DMS 273 (cell line): ENCODE results near the gene CHCHD1.
"Not testable (repeated sequence)": the region's sequence is repeated elsewhere in the genome, so short reads cannot be mapped to it uniquely, and the experiment has no call there.

Source experiments
- DNase-seq: peaks from one replicate; lab custom pipeline; 2025; ENCODE audit not compliant: unreplicated experiment; lab: John Stamatoyannopoulos, UW

Gene CHCHD1

GRCh38 chr10:73790886-73791625, 9.2 kb downstream of the CHCHD1 start:
- DNase-seq = no peak

GRCh38 chr10:73791871-73792400, 10.1 kb downstream of the CHCHD1 start:
- no peak for DNase-seq

- no peak for DNase-seq
Observed at GRCh38 chr10:73793456-73793855, 11.6 kb downstream of the CHCHD1 start.

- DNase-seq = not testable (repeated sequence)
Observed at GRCh38 chr10:73795491-73795890, 13.6 kb downstream of the CHCHD1 start.

- DNase-seq = not testable (repeated sequence)
Observed at GRCh38 chr10:73796035-73796434, 14.2 kb downstream of the CHCHD1 start.

GRCh38 chr10:73796766-73797165, 14.9 kb downstream of the CHCHD1 start:
- no peak for DNase-seq

- DNase-seq = no peak
Observed at GRCh38 chr10:73797324-73798025, 15.6 kb downstream of the CHCHD1 start.

- no peak for DNase-seq
Observed at GRCh38 chr10:73798087-73798486, 16.2 kb downstream of the CHCHD1 start.

- no peak for DNase-seq
Observed at GRCh38 chr10:73798927-73799560, 17.2 kb downstream of the CHCHD1 start.

- no peak for DNase-seq
Observed at GRCh38 chr10:73799899-73800559, 18.2 kb downstream of the CHCHD1 start.

GRCh38 chr10:73800560-73801252, 18.9 kb downstream of the CHCHD1 start:
- no peak for DNase-seq

GRCh38 chr10:73801253-73801590, 19.4 kb downstream of the CHCHD1 start:
- DNase-seq = no peak

- DNase-seq = no peak
Observed at GRCh38 chr10:73802276-73802991, 20.6 kb downstream of the CHCHD1 start.

GRCh38 chr10:73803680-73804286, 21.9 kb downstream of the CHCHD1 start:
- DNase-seq = no peak

- no peak for DNase-seq
Observed at GRCh38 chr10:73806176-73806950, 24.5 kb downstream of the CHCHD1 start.

- DNase-seq = no peak
Observed at GRCh38 chr10:73807471-73807870, 25.6 kb downstream of the CHCHD1 start.

- no peak for DNase-seq
Observed at GRCh38 chr10:73808021-73808815, 26.4 kb downstream of the CHCHD1 start.
